ENCODE results near the gene FKBP5.

The FKBP5 gene

DNA sequence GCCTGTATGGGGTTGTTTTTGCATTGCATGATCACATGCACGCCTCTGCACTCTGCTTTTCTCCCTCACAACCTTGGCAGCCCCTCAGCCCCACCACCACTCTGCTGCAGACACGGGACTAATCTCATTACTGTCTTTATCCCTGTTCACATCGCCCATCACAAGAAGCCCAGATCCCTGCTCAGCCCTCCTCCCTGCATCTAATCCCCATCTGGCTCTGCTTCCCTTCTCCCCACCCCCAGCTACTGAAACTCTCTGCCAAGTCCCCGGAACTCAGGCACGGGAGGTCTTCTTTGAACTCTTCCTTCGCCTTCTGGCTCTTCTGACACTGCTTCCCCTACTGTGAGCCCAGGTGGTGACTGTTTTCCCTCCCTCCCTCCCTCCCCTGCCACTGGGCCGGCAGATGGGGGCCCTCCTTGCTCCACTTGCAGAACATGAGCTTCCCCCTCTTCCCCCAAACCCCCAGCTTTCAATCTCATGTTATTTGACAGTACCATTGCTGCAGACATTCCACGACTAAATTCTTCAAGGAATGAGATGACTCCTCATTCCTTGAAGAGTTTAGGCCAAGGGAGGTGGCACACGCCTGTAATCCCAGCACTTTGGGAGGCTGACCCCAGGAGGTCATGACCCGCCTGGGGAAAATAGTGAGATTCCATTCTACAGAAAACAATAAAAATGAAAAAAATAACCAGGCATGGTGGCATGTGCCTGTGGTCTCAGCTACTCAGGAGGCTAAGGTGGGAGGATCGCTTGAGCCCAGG, 154.1 kb downstream of the FKBP5 start:
- DNase-seq: no peak

DNA sequence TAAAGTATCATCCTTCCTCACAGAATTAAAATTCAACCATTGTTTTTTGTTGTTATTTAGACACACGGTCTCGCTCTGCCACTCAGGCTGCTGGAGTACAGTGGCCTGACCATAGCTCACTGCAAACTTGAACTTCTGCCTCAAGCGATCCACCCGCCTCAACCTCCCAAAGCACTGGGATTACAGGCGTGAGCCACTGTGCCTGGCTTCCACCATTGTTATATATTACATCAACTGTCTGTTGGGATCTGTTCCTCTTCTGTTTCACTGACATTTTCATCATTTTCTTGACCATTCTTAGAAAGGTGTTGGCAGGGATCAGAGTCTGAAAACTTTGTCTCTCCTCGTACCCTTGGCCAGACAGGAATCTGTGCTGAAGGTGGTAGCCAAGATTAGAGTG, 154.7 kb downstream of the FKBP5 start:
- no peak for DNase-seq

DNA sequence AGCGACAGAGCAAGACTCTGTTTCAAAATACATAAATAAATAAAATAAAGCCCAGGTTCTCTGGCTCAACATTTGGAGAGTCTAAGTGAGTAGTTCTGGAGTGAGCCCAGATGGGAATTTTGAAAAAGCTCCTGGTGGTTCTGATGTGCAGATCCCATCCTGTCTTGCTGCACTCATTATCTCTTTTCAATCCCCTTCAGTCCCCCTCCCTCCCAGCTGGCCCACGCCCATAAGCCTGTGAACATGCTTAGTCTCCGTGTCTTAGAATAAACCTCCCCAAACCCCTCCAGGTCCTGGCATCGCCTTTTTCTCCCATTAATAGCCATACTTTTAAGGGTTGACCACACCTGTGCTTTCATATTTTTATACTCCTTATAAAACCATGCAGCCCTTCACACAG, 156.6 kb downstream of the FKBP5 start:
- no peak for DNase-seq

DNA sequence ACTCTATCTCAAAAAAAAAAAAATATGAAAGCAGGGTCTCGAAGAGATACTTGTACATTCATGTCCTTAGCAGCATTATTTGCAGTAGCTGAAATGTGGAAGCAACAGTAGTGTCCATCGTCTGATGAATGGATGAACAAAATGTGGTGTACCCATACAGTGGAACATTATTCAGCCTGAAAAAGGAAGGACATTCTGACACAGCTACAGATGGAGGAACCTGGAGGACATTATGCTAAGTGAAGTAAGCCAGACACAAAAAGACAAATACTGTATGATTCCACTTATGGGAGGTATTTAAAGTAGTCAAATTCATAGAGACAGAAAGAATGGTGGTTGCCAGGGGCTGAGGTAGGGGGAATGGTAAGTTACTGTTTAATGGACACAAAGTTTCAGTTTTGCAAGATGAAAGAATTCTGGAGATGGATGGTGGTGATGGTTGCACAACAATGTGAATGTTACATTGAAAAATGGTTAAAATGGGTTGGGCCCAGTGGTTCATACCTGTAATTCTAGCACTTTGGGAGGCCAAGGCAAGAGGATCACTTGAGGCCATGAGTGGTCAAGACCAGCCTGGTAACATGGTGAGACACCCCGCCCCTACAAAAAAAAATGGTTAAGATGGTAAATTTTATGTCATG, 164.2 kb downstream of the FKBP5 start:
- DNase-seq: no peak

All from inflammatory macrophage treated with lipopolysaccharide for 4 hours (primary cell).